Subcutaneous preadipocyte (primary cell): ENCODE results near the gene TCP10L. TPM values are rescaled to one million over a fixed set of nuclear protein-coding genes. Genes with fewer than 3 reads are reported as not detected.

Experiments
- small RNA-seq: library from RNA; depleted of rRNA; stranded (forward); fragments of <200 nt; gene quantifications from one replicate; pipeline ENCODE3, GENCODE V24; 2012
- total RNA-seq: library from RNA; depleted of rRNA; stranded (reverse); fragments of >200 nt; gene quantifications from 2 replicates; pipeline ENCODE4 v1.2.3, GENCODE V29; 2012

The TCP10L gene, protein sequence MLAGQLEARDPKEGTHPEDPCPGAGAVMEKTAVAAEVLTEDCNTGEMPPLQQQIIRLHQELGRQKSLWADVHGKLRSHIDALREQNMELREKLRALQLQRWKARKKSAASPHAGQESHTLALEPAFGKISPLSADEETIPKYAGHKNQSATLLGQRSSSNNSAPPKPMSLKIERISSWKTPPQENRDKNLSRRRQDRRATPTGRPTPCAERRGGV
- under 0.01 TPM in 1 of 2 replicates, not detected in the other for total RNA-seq

DNA sequence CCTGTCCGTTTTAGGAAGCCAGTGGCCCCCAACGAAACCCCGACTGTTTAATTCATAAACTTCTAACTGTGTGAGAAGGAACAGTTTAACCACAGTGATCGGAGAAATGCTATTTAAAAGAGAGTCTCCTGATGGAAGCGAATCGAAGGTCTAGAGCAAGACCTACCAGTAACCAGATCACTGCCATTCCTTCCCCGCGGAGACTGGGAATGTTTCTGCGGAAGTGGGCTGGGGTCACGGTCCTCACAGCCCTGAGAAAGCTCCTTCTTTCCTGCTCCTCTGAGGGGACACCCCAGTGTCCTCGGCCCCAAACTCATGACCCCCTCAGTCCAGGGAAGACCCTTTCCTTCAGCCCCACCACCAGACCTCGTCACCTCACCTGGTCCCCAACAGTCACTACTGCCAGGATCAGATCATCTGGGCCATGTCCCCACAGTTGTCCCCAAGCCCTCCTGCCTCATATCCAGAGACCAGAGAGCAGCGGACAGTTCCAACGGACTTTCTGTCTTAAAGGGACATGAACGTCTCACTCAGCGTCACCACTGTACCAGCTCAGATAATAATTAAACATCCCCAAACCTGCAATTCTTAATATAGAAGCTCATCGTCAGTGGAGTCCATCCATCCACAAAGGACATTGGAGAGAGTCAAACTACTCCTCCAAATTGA is at the start of gene TCP10L:
TCP10L (minus strand) TSS at position 482 of the 669 bp plus-strand sequence. CDS start 1,219 bp downstream, outside the sequence.

DNA sequence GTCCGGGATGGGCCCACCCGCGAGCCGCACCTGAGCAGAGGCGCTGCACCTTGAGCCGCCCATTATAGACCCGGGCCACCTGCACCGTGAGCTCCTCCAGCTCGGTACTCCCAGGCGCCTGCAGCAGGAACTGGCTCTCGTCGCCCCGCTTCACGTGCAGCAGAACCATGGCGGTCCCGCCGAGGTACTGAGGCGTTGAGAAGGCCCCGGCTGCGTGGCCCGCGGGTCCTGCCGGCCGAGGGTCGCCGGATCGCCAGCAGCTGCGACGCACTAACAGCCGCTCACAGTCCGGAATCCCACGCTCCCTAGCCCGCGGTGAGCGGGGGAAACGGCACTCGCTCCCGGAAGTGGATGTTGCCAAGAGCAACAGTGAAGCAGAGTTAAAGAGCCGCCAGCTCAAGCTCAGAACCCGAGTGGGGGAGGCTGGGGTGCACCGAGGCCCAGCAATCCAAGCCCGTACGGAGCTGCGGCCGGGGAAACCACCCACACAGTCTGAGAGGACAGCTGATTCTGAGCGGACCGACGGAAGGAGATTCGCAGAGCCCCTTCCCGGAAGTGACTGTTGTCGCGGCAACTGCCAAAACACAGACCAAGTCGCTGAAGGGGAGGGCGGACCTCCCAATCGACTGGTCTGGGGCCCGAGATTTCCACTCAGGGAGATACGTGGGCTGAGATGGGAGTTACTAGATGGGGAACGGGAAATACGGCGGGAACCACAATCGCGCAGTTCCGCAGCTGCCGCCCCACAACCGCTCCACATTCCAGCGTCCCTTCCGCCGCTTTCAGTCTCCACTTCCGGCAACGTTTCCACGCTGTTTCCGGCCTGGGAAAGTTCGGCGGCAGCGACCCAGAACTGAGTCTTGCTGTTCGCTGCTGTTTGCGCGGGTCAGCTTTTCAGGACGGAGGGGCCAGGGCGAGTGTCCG is 27.0 kb upstream of the TCP10L start, which contains the start of gene CFAP298:
CFAP298 (minus strand) TSS at position 303 of the 924 bp plus-strand sequence; CDS start at position 169, 134 bp downstream.

Small RNAs within 50 kb of the gene (small RNA-seq; reads per million reads assigned to genes)
- not detected for gene RF00438
- gene RNA5SP490, result not detected

Other genes with a start within 250 kb of the TCP10L start
- 26.5 and 41.6 TPM in 2 replicates for gene URB1, start 192.5 kb downstream of the TCP10L start, total RNA-seq
- 7.2 and 8.5 TPM in 2 replicates for gene EVA1C, start 172.8 kb downstream of the TCP10L start, total RNA-seq
- gene CFAP298, start 26.9 kb upstream of the TCP10L start, total RNA-seq, result 8.1 and 19.9 TPM in 2 replicates
- gene SYNJ1, start 142.5 kb upstream of the TCP10L start, total RNA-seq, result 4.4 and 5.1 TPM in 2 replicates
- 23.9 and 35.8 TPM in 2 replicates for gene PAXBP1, start 186.2 kb upstream of the TCP10L start, total RNA-seq